ENCODE data around the gene SENP1.

- TF ChIP-seq CTCF (IDR thresholded peaks at IDR 0.05) (no peak), POLR2AphosphoS5 (IDR thresholded peaks at IDR 0.05) (no peak), POLR2A (IDR thresholded peaks at IDR 0.05) (no peak)
These were observed 75.7 kb downstream of the SENP1 start for GRCh38 chr12:48030173-48030650.

All from prostate gland (tissue), 2 donors.